HepG2 (cell line): ENCODE data around the gene SCGB2B2. TPM values are rescaled to one million over a fixed set of nuclear protein-coding genes. Genes with fewer than 3 reads are reported as not detected.

Experiments used
- ATAC-seq: fragments of 200-7000 bp; cut with Tn5 transposase; 3 replicates; pipeline ENCODE4 v1.9.1; 2020; ENCODE audit warnings: mild to moderate bottlenecking, moderate library complexity
- BruUV-seq: library from RNA; stranded (reverse); fragments of 400-500 nt; replicated peaks from 2 replicates; lab custom pipeline; 2021; lab: Mats Ljungman, UMichigan
- CTCF ChIA-PET: fragments of 300-600 bp; formaldehyde crosslinking; extraction: SDS; loops from one replicate; lab custom pipeline; 2021; ENCODE audit warnings: low total read pairs, inconsistent platforms, low intra/inter-chr PET ratio; lab: Yijun Ruan, JAX
- POLR2A ChIA-PET: fragments of 350-600 bp; sonication (Branson Sonifier 250); formaldehyde crosslinking; loops from one replicate; lab custom pipeline; 2020; ENCODE audit warnings: antibody characterized with exemption, inconsistent platforms; lab: Yijun Ruan, JAX
- DNase-seq: peaks from one replicate; pipeline ENCODE4 v3.0.0-alpha.2; 2015; ENCODE audit warnings: low spot score
- FAIRE-seq: peaks from 3 replicates; lab custom pipeline; 2011; peaks lifted over from hg19 to GRCh38; lab: Jason Lieb, UNC
- H2AFZ ChIP-seq: one replicate; pipeline ENCODE4 v1.6.1; 2011; ENCODE audit warnings: low read length, inconsistent platforms
- H3K27ac ChIP-seq: fragments of 300-600 bp; 3 replicates; pipeline ENCODE4 v1.8.0; 2011; ENCODE audit warnings: mixed run types, mild to moderate bottlenecking, mixed read lengths, low read length, inconsistent platforms; ENCODE audit not compliant: insufficient read depth; ENCODE audit errors: extremely low read length
- H3K27me3 ChIP-seq, 2 experiments: fragments of 200-600 bp in 1 of 2; 2 replicates in 1 of 2; 3 replicates in 1 of 2; pipeline versions ENCODE4 v1.6.0 to v1.8.0; 2011; ENCODE audit warnings: low read length in 2 of 2, mild to moderate bottlenecking in 2 of 2, moderate library complexity in 2 of 2, inconsistent platforms in 1 of 2; ENCODE audit not compliant: insufficient read depth in 2 of 2, control insufficient read depth in 1 of 2
- H3K36me3 ChIP-seq, 2 experiments: fragments of 200-600 bp in 1 of 2; replicated peaks in 1 of 2; 2 replicates in 1 of 2; 3 replicates in 1 of 2; pipeline versions ENCODE4 v1.5.1 to v1.8.0; 2011; ENCODE audit warnings: low read length in 2 of 2, inconsistent platforms in 1 of 2; ENCODE audit not compliant: insufficient read depth in 2 of 2, control insufficient read depth in 1 of 2
- H3K4me1 ChIP-seq: 2 replicates; pipeline ENCODE4 v1.5.1; 2012; ENCODE audit warnings: low read length, inconsistent platforms; ENCODE audit not compliant: insufficient read depth
- H3K4me2 ChIP-seq: 2 replicates; pipeline ENCODE4 v1.6.0; 2011; ENCODE audit warnings: low read depth, low read length, inconsistent platforms
- H3K4me3 ChIP-seq, 3 experiments: fragments of 200-600 bp in 1 of 3; sonication (generic), shearing (Covaris generic) in 1 of 3; replicated peaks in 1 of 3; 2 replicates each; pipeline ENCODE4 v1.5.1; 2011 to 2016; ENCODE audit warnings: low read length in 3 of 3, inconsistent platforms in 2 of 3, low read depth in 2 of 3, mild to moderate bottlenecking in 2 of 3, control low read depth in 1 of 3, mixed read lengths in 1 of 3; ENCODE audit not compliant: insufficient read depth in 1 of 3
- H3K79me2 ChIP-seq: one replicate; pipeline ENCODE4 v1.6.1; 2011; ENCODE audit warnings: low read length, inconsistent platforms; ENCODE audit not compliant: insufficient read depth
- H3K9ac ChIP-seq: 2 replicates; pipeline ENCODE4 v1.6.0; 2011; ENCODE audit warnings: mild to moderate bottlenecking, low read depth, low read length, inconsistent platforms; ENCODE audit not compliant: insufficient read depth
- H3K9me3 ChIP-seq: 2 replicates; pipeline ENCODE4 v1.5.1; 2012; ENCODE audit warnings: mild to moderate bottlenecking, low read length
- H4K20me1 ChIP-seq: 2 replicates; pipeline ENCODE4 v1.6.0; 2011; ENCODE audit warnings: inconsistent platforms, mild to moderate bottlenecking, low read length, moderate library complexity; ENCODE audit not compliant: insufficient read depth
- DMTF1 ChIP-seq: sonication (generic); formaldehyde crosslinking; IDR thresholded peaks from 2 replicates; pipeline ENCODE4 v1.4.0; 2020; ENCODE audit warnings: mild to moderate bottlenecking, missing genetic modification reagents
- EEA1 ChIP-seq: sonication (generic); formaldehyde crosslinking; IDR thresholded peaks from 2 replicates; pipeline ENCODE4 v1.5.1; 2020; ENCODE audit warnings: mild to moderate bottlenecking, missing genetic modification reagents, borderline replicate concordance
- GATAD2A ChIP-seq: IDR thresholded peaks from 2 replicates; pipeline ENCODE4 v1.6.1; 2016
- GMEB1 ChIP-seq: sonication (generic); formaldehyde crosslinking; IDR thresholded peaks from 2 replicates; pipeline ENCODE4 v1.5.1; 2020; ENCODE audit warnings: missing genetic modification reagents, mild to moderate bottlenecking, borderline replicate concordance
- GTF3A ChIP-seq: sonication (generic); formaldehyde crosslinking; conservative IDR thresholded peaks from 2 replicates; pipeline ENCODE4 v1.4.0; 2020; ENCODE audit warnings: mild to moderate bottlenecking, missing genetic modification reagents
- KAT8 ChIP-seq: IDR thresholded peaks from 2 replicates; pipeline ENCODE4 v1.6.1; 2016; ENCODE audit warnings: missing genetic modification reagents, missing compliant biosample characterization
- NPAS2 ChIP-seq: sonication (generic); formaldehyde crosslinking; IDR thresholded peaks from 2 replicates; pipeline ENCODE4 v1.8.0; 2022; ENCODE audit warnings: mild to moderate bottlenecking, missing genetic modification reagents, borderline replicate concordance
- NRL ChIP-seq: sonication (generic); formaldehyde crosslinking; IDR thresholded peaks from 2 replicates; pipeline ENCODE4 v1.5.0; 2020; ENCODE audit warnings: missing genetic modification reagents, mild to moderate bottlenecking, moderate library complexity, borderline replicate concordance
- PTBP1 ChIP-seq: fragments of 200-400 bp; formaldehyde crosslinking; IDR thresholded peaks from 2 replicates; pipeline ENCODE4 v1.6.1; 2018; ENCODE audit warnings: low read length, low read depth; ENCODE audit not compliant: poor library complexity, severe bottlenecking
- RBFOX2 ChIP-seq: fragments of 200-400 bp; formaldehyde crosslinking; IDR thresholded peaks from 2 replicates; pipeline ENCODE4 v1.6.1; 2017; ENCODE audit warnings: low read depth, mild to moderate bottlenecking, low read length
- ZFP36L2 ChIP-seq: sonication (generic); formaldehyde crosslinking; IDR thresholded peaks from 2 replicates; pipeline ENCODE4 v1.4.0; 2020; ENCODE audit warnings: missing genetic modification reagents
- ZNF160 ChIP-seq: sonication (generic); formaldehyde crosslinking; IDR thresholded peaks from 2 replicates; pipeline ENCODE4 v1.8.0; 2022; ENCODE audit warnings: mild to moderate bottlenecking, inconsistent platforms, missing genetic modification reagents
- ZNF17 ChIP-seq: sonication (generic); formaldehyde crosslinking; IDR thresholded peaks from 2 replicates; pipeline ENCODE4 v1.5.0; 2020; ENCODE audit warnings: mild to moderate bottlenecking, missing genetic modification reagents
- ZNF207 ChIP-seq: fragments of 450-650 bp; IDR thresholded peaks from 2 replicates; pipeline ENCODE4 v1.6.1; 2016; ENCODE audit warnings: antibody characterized with exemption, borderline replicate concordance
- ZNF326 ChIP-seq: sonication (generic); formaldehyde crosslinking; IDR thresholded peaks from 2 replicates; pipeline ENCODE4 v1.4.0; 2020; ENCODE audit warnings: missing genetic modification reagents, borderline replicate concordance
- ZNF652 ChIP-seq: IDR thresholded peaks from 2 replicates; pipeline ENCODE4 v1.6.1; 2016; ENCODE audit warnings: low read depth, borderline replicate concordance
- ZNF674 ChIP-seq: sonication (generic); formaldehyde crosslinking; IDR thresholded peaks from 2 replicates; pipeline ENCODE4 v1.5.0; 2020; ENCODE audit warnings: low read depth, mild to moderate bottlenecking, missing genetic modification reagents
- WGBS: methylation state at CpG from one replicate; pipeline ENCODE4 v1.1.6; 2017; ENCODE audit warnings: low lambda C conversion rate; 5-methylcytosine and 5-hydroxymethylcytosine counted together
- in situ Hi-C: cut with HindIII; loops from 2 replicates; pipeline ENCODE4 v1.10.0; 2017; ENCODE audit warnings: low pct_unique_long_range_greater_than_20kb; ENCODE audit not compliant: extremely low pct_ligation_motif_present
- intact Hi-C: fragments of 100-400 bp; cut with micrococcal nuclease; formaldehyde crosslinking; loops from one replicate; pipeline ENCODE4 v1.10.0; 2022; ENCODE audit not compliant: unreplicated experiment
- polyA plus RNA-seq, 8 experiments: library from polyadenylated mRNA; depleted of rRNA in 3 of 8; stranded (reverse) in 7 of 8; unstranded in 1 of 8; fragments of >200 nt; fragmentation: Illumina TruSeq in 4 of 8; extraction: Trizol in 4 of 8; gene quantifications; 2 replicates each; pipeline versions ENCODE4 v1.2.1 to v1.2.3, GENCODE V29; 2011 to 2016; ENCODE audit warnings: low read depth in 4 of 8, missing spikeins in 1 of 8, mixed read lengths in 1 of 8; ENCODE audit not compliant: insufficient read depth in 1 of 8
- total RNA-seq, 5 experiments: library from RNA; depleted of rRNA; stranded (reverse); fragments of >200 nt; fragmentation: Illumina TruSeq; extraction: Trizol; gene quantifications; 2 replicates each; pipeline ENCODE4 v1.2.3, GENCODE V29; 2016; ENCODE audit warnings: low read depth in 1 of 5
- TF ChIP-seq, protein P1 (sequence below): sonication (generic); formaldehyde crosslinking; IDR thresholded peaks from 2 replicates; pipeline ENCODE4 v1.4.0; 2020; ENCODE audit warnings: missing genetic modification reagents

SCGB2B2 gene
- total and polyA plus RNA-seq, 2 of the 13 experiments (the other 11 are each of a cell fraction or from before 2014, with no cell fraction given) = 0.03 TPM; not detected in 1

DNA sequence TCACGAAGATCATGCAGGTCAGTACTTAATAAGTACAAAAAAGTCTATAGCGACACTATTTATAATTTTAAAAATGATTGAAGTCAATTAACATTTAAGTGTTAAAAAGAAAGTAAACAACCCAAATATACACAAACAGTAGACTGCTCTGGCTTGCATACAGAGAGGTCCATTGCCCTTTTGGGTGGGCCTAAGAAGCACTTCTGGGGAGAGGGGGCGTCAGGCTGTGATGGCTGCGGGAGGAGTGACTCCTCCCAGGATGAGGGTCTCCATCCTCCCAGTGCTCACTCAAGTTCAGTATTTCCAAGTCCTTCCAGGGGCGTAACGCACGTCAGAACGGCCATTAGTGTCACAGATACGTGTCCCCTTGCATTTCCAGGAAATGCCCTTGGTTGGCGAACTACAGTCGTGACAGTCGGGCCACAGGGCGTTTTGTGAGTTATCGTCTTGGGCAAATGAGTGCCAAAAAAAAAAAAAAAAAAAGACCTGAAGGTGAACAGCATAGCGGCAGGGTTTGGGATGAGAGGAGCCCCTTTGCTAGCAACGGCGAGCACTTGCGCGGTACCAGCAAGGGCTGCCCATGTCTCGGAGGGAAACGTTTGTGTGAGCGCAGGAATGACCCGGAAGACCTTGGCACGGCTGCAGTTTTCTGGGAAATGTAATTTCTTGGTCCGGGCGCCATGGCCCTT is at the start of gene SCGB2B2 (continued):
- TF ChIP-seq DMTF1 (CRISPR knock-in tag) (no peak), GMEB1 (no peak), RBFOX2 (no peak), KAT8 (no peak), ZNF160 (CRISPR knock-in tag) (no peak), NPAS2 (CRISPR knock-in tag) (no peak), ZNF207 (no peak), ZNF674 (CRISPR knock-in tag) (no peak)

DNA sequence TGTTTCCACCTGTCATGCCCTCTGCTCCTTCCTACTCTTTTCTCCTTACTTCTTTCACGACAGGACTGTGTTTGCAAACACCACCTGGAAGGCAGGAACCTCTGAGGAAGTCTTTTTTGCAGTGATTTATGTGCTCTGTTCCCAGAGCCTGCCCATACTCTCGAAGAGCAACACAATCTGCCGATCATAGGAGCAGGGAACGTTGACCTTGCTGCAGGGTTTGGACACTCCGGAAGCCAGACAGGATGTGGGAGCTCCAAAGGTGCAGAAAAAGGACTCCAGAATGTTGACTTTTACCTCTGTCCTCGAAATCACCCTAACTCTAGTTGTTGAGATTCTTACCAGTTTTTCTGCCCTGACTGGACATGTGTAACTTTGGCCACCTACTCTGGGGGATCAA is 48.4 kb upstream of the SCGB2B2 start:
- BruUV-seq = no TSS peak
- Histone ChIP-seq H3K4me3 (no peak overlapping the region), H3K9ac (no peak overlapping the region), H3K27me3 (peaks cover 0 to 23% of the 10 kb centered on the region in 2 experiments; a peak in 3 of 5 replicates), H2AFZ (no peak overlapping the region), H4K20me1 (no peaks in the 10 kb centered on the region), H3K9me3 (no peaks in the 10 kb centered on the region), H3K4me1 (peaks cover 30% of the 10 kb centered on the region), H3K79me2 (no peaks in the 10 kb centered on the region), H3K4me2 (peak overlapping the region; percentile 18), H3K27ac (peak overlapping the region; percentile 14), H3K36me3 (no peaks in the 10 kb centered on the region)
- in situ Hi-C loops (no loop called here), intact Hi-C loops (no loop called here)
- CTCF ChIA-PET = no interaction called here
- FAIRE-seq (no peak), DNase-seq (peak; percentile 50), ATAC-seq (peak; percentile 86)
- 0% methylated on average over 6 of the region's 6 CpGs for WGBS
- POLR2A ChIA-PET = no interaction called here
- TF ChIP-seq, protein P1, sequence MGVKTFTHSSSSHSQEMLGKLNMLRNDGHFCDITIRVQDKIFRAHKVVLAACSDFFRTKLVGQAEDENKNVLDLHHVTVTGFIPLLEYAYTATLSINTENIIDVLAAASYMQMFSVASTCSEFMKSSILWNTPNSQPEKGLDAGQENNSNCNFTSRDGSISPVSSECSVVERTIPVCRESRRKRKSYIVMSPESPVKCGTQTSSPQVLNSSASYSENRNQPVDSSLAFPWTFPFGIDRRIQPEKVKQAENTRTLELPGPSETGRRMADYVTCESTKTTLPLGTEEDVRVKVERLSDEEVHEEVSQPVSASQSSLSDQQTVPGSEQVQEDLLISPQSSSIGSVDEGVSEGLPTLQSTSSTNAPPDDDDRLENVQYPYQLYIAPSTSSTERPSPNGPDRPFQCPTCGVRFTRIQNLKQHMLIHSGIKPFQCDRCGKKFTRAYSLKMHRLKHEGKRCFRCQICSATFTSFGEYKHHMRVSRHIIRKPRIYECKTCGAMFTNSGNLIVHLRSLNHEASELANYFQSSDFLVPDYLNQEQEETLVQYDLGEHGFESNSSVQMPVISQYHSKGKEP = no peak
- TF ChIP-seq GATAD2A (CRISPR knock-in tag) (peak; percentile 61), ZNF326 (CRISPR knock-in tag) (no peak), ZNF652 (CRISPR knock-in tag) (no peak), NRL (no peak), ZNF17 (CRISPR knock-in tag) (no peak), EEA1 (CRISPR knock-in tag) (no peak), PTBP1 (no peak), ZFP36L2 (no peak), GTF3A (CRISPR knock-in tag) (no peak)
